ENCODE data around the gene TLK2.

DNA sequence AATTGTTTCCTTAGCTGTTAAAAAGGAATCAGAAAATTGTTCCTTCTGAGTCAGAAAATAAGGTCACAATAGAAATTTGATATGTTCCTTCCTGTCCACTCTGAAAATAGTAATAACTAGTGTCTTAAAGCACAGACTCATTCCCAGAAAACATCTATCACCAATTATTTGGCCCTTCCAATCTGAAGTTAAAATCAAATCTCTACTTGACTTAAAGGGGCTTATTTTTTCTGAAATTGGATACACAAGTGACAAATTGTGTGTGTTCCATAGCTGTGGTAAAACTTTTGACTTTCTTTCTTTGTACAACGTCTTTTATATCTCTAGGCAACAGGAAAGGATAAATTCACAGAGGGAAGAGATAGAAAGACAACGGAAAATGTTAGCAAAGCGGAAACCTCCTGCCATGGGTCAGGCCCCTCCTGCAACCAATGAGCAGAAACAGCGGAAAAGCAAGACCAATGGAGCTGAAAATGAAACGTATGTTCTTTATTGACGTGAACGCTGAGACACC, 94.3 kb downstream of the TLK2 start:
- no peak for TF ChIP-seq EZH2 (IDR thresholded peaks at IDR 0.05; ENCODE audit: low read length)
- TF ChIP-seq, protein P1, sequence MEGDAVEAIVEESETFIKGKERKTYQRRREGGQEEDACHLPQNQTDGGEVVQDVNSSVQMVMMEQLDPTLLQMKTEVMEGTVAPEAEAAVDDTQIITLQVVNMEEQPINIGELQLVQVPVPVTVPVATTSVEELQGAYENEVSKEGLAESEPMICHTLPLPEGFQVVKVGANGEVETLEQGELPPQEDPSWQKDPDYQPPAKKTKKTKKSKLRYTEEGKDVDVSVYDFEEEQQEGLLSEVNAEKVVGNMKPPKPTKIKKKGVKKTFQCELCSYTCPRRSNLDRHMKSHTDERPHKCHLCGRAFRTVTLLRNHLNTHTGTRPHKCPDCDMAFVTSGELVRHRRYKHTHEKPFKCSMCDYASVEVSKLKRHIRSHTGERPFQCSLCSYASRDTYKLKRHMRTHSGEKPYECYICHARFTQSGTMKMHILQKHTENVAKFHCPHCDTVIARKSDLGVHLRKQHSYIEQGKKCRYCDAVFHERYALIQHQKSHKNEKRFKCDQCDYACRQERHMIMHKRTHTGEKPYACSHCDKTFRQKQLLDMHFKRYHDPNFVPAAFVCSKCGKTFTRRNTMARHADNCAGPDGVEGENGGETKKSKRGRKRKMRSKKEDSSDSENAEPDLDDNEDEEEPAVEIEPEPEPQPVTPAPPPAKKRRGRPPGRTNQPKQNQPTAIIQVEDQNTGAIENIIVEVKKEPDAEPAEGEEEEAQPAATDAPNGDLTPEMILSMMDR (optimal IDR thresholded peaks at IDR 0.05 in 1 of 3, IDR thresholded peaks at IDR 0.05 in 1 of 3, conservative IDR thresholded peaks at IDR 0.05 in 1 of 3; ENCODE audit: extremely low read depth in 1 of 3, insufficient read depth in 2 of 3, low read length in 3 of 3): no peak

All from keratinocyte (primary cell).